HAP-1 (cell line): Measurements from ENCODE around the gene VAMP4.

Source experiments
- DNase-seq, 2 experiments: peaks; one replicate each; pipeline ENCODE4 v3.0.0-alpha.2; 2016 to 2020; ENCODE audit warnings: low spot score in 2 of 2
- H3K27me3 ChIP-seq: fragments of 250-450 bp; sonication (Bioruptor Pico); 2 replicates; pipeline ENCODE4 v1.5.1; 2020; ENCODE audit warnings: low read depth, mild to moderate bottlenecking, moderate library complexity
- H3K36me3 ChIP-seq: fragments of 250-450 bp; sonication (Bioruptor Pico); replicated peaks from 2 replicates; pipeline ENCODE4 v1.5.1; 2020; ENCODE audit warnings: mild to moderate bottlenecking
- H3K4me1 ChIP-seq: fragments of 250-450 bp; sonication (Bioruptor Pico); 2 replicates; pipeline ENCODE4 v1.5.1; 2020; ENCODE audit warnings: mild to moderate bottlenecking
- H3K4me3 ChIP-seq: fragments of 250-450 bp; sonication (Bioruptor Pico); 2 replicates; pipeline ENCODE4 v1.5.1; 2020; ENCODE audit warnings: mild to moderate bottlenecking, moderate library complexity
- H3K9me3 ChIP-seq: fragments of 250-450 bp; sonication (Bioruptor Pico); 2 replicates; pipeline ENCODE4 v1.5.1; 2020; ENCODE audit warnings: mild to moderate bottlenecking, moderate library complexity
- in situ Hi-C: fragments of 300-500 bp; cut with MboI; formaldehyde crosslinking; loops from 3 replicates; pipeline ENCODE4 v1.14.3; 2020; ENCODE audit warnings: low sequenced_read_pairs, inconsistent platforms, mixed read lengths

VAMP4 gene

GRCh38 chr1:171763764-171764163, 21.9 kb upstream of the VAMP4 start:
- Histone ChIP-seq H3K9me3 (0 out of 2 replicates have a peak, but pooled peaks cover 3% of the 10 kb centered on the region), H3K4me3 (no peak overlapping the region), H3K27me3 (no peaks in the 10 kb centered on the region), H3K36me3 (no peaks in the 10 kb centered on the region; the same call in 1 of the 2 replicates), H3K4me1 (peaks cover 2% of the 10 kb centered on the region)
- in situ Hi-C loops = no loop called here
- no peak for DNase-seq

- H3K4me3 ChIP-seq = no peak overlapping the region
- H3K36me3 ChIP-seq = no peaks in the 10 kb centered on the region; the same call in 1 of the 2 replicates
- in situ Hi-C loops = no loop called here
These were observed 20.3 kb upstream of the VAMP4 start for GRCh38 chr1:171762143-171762563.

DNA sequence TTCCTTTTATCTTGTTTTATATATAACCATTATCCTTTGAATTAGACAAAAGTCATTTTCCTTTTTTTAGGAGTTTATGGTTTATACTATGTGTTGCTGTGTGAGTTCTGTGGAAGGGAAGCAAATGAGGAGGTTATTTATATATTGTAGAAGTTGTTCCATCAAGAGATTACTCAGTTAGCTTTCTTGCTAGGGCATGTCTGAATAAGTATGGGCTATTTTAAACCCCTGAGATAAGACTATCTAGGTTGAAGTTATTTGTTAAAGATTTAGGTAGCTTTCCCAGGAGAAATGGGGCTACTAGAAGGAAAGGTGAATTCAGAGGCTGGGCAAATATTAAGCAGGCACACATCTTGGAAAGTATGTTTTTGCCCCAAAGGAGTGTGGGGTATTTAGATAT, 16.1 kb upstream of the VAMP4 start:
- H3K4me3 ChIP-seq = no peak overlapping the region
- no peaks in the 10 kb centered on the region for H3K27me3 ChIP-seq
- in situ Hi-C loops = no loop called here
- no peak for DNase-seq
- H3K36me3 ChIP-seq = no peaks in the 10 kb centered on the region
- peaks cover 19% of the 10 kb centered on the region for H3K4me1 ChIP-seq
- H3K9me3 ChIP-seq = no peaks in the 10 kb centered on the region

More at GRCh38 chr1:171762143-171762563, 20.3 kb upstream of the VAMP4 start:
- peaks cover 2% of the 10 kb centered on the region for H3K4me1 ChIP-seq
- 0 out of 2 replicates have a peak, but pooled peaks cover 3% of the 10 kb centered on the region for H3K9me3 ChIP-seq
- H3K27me3 ChIP-seq = no peaks in the 10 kb centered on the region
- no peak for DNase-seq

DNA sequence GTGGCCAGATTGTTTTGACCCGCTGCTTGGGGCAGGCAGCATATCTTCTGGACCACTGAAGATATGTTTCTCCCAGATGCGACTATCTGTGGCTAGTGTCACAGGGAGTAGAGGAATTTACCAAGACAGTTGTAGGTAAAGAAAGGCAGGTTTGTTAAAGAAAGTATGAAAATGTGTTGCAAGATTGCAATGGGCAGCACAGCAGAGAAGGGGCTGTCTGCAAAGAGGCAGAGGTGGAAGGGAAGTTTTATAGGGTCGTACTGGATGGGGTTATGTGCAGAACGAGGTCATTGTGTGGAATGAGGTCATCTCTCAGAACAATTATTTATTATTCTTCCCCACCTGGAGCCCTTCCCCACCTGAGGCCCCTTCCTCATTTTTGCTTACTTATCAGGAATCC, 15.0 kb upstream of the VAMP4 start:
- Histone ChIP-seq H3K4me3 (no peak overlapping the region), H3K27me3 (no peaks in the 10 kb centered on the region), H3K36me3 (no peaks in the 10 kb centered on the region), H3K9me3 (no peaks in the 10 kb centered on the region), H3K4me1 (peaks cover 19% of the 10 kb centered on the region)
- DNase-seq = no peak
- in situ Hi-C loops = no loop called here

DNA sequence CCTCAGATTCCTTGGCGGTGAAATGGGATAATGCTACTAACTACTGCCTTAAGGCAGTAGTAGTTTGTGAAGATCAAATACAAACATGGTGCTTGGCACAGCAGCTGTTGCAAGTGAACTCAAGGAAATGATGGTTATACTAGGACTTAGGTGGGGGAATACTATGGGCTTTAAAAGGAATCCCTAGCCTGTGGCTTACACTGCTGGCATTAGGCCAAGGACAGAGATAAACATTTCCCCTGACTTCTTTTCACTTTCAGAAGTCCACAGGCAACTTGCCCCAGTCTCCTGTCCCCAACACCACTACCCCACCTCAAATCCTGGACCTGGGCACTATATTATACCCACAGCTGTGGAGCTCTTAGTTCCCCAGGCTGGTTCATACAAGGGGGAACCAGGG, 13.1 kb upstream of the VAMP4 start:
- no peak for DNase-seq
- no peaks in the 10 kb centered on the region for H3K36me3 ChIP-seq
- no peak overlapping the region for H3K4me3 ChIP-seq
- H3K9me3 ChIP-seq = no peaks in the 10 kb centered on the region
- H3K27me3 ChIP-seq = no peaks in the 10 kb centered on the region
- in situ Hi-C loops = no loop called here
- H3K4me1 ChIP-seq = peaks cover 16% of the 10 kb centered on the region

GRCh38 chr1:171754353-171754705, 12.5 kb upstream of the VAMP4 start:
- no peaks in the 10 kb centered on the region for H3K9me3 ChIP-seq

GRCh38 chr1:171753685-171754352, 12.0 kb upstream of the VAMP4 start:
- peak; percentile 55 to 85 for DNase-seq
- Histone ChIP-seq H3K4me1 (peaks cover 16% of the 10 kb centered on the region), H3K27me3 (no peaks in the 10 kb centered on the region), H3K4me3 (no peak overlapping the region), H3K36me3 (no peaks in the 10 kb centered on the region), H3K9me3 (no peaks in the 10 kb centered on the region)
- in situ Hi-C loops = no loop called here

More at GRCh38 chr1:171754353-171754705, 12.5 kb upstream of the VAMP4 start:
- DNase-seq = peak in 1 of 2 experiments; percentile 74
- Histone ChIP-seq H3K4me1 (peaks cover 16% of the 10 kb centered on the region), H3K36me3 (no peaks in the 10 kb centered on the region), H3K27me3 (no peaks in the 10 kb centered on the region), H3K4me3 (no peak overlapping the region)
- in situ Hi-C loops = no loop called here

DNA sequence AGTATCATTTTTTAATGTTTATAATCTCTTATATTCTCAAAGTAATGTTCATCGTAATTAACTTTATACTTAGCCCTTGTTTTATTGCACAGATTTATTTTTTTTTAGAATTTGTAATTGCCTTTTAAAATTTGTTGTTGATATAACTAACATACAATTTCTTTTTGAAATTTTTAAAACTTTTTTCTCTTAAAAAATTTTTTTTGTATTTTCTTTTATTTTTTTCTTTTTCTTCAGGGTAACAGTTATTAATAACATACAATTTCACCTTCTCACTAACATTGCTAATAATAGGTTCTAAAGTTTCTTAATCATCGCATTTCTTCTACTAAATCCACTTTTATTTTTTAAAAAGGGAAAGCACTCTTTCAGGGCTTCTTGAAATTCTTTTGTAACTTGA, 11.3 kb upstream of the VAMP4 start:
- H3K9me3 ChIP-seq = no peaks in the 10 kb centered on the region
- no peaks in the 10 kb centered on the region for H3K27me3 ChIP-seq
- DNase-seq = no peak
- in situ Hi-C loops = no loop called here
- H3K4me1 ChIP-seq = peaks cover 16% of the 10 kb centered on the region
- H3K36me3 ChIP-seq = no peaks in the 10 kb centered on the region
- H3K4me3 ChIP-seq = no peak overlapping the region

- Histone ChIP-seq H3K27me3 (no peaks in the 10 kb centered on the region), H3K36me3 (no peaks in the 10 kb centered on the region), H3K9me3 (no peaks in the 10 kb centered on the region), H3K4me3 (no peak overlapping the region), H3K4me1 (peaks cover 16% of the 10 kb centered on the region)
- in situ Hi-C loops = no loop called here
- no peak for DNase-seq
These were observed 9.4 kb upstream of the VAMP4 start for GRCh38 chr1:171751221-171751620.

- in situ Hi-C loops = no loop called here
- no peaks in the 10 kb centered on the region for H3K36me3 ChIP-seq
- DNase-seq = no peak
- no peaks in the 10 kb centered on the region for H3K27me3 ChIP-seq
- no peaks in the 10 kb centered on the region for H3K9me3 ChIP-seq
- H3K4me1 ChIP-seq = peaks cover 7% of the 10 kb centered on the region
- no peak overlapping the region for H3K4me3 ChIP-seq
These were observed 6.8 kb upstream of the VAMP4 start for GRCh38 chr1:171748651-171749050.

- Histone ChIP-seq H3K4me3 (no peak overlapping the region), H3K27me3 (no peaks in the 10 kb centered on the region), H3K36me3 (no peaks in the 10 kb centered on the region), H3K4me1 (peaks cover 16% of the 10 kb centered on the region), H3K9me3 (no peaks in the 10 kb centered on the region)
- DNase-seq = no peak
- in situ Hi-C loops = no loop called here
These were observed 3.1 kb upstream of the VAMP4 start for GRCh38 chr1:171744986-171745385.

- Histone ChIP-seq H3K4me1 (peaks cover 16% of the 10 kb centered on the region), H3K36me3 (no peaks in the 10 kb centered on the region), H3K4me3 (peak overlapping the region; percentile 86), H3K9me3 (no peaks in the 10 kb centered on the region), H3K27me3 (no peaks in the 10 kb centered on the region)
- in situ Hi-C loops = no loop called here
- peak; percentile 37 to 46 for DNase-seq
These were observed 1.4 kb upstream of the VAMP4 start for GRCh38 chr1:171743081-171743870.

DNA sequence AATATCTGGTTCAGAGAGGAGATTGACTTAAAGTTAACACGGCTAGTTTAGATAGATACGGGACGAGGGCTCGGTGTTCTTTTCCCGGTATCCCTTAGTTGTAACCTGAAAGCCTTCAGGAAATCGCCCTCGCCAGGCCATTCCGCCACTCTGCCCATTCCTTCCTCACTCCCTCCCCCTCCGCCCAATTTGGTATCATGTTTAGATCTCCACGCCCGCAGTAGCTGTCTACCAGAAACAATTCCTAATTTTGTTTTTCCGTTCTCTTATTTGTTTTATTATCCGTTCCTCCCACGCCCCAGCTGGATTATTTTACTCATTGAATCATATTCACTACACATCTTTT, 685 bp upstream of the VAMP4 start:
- DNase-seq = peak in 1 of 2 experiments; percentile 64
- Histone ChIP-seq H3K9me3 (no peaks in the 10 kb centered on the region), H3K36me3 (no peaks in the 10 kb centered on the region), H3K27me3 (no peaks in the 10 kb centered on the region), H3K4me1 (peaks cover 16% of the 10 kb centered on the region), H3K4me3 (peak overlapping the region; percentile 86)
- in situ Hi-C loops = no loop called here
